SU-DHL-6 (cell line): ENCODE measurements around the gene NPAS3.

ENCODE experiments used
- CTCF ChIP-seq: fragments of 200-600 bp; sonication (generic); IDR thresholded peaks from one replicate; pipeline ENCODE4 v1.5.1; 2017; ENCODE audit warnings: antibody characterized with exemption, mild to moderate bottlenecking, low read length, moderate library complexity; ENCODE audit not compliant: insufficient read depth, poor library complexity, severe bottlenecking
- EZH2phosphoT487 ChIP-seq: fragments of 200-600 bp; sonication (generic), shearing (Covaris generic); conservative IDR thresholded peaks from 2 replicates; pipeline ENCODE4 v1.6.1; 2018; ENCODE audit warnings: mild to moderate bottlenecking, antibody characterized with exemption, low read length, moderate library complexity, mixed read lengths

DNA sequence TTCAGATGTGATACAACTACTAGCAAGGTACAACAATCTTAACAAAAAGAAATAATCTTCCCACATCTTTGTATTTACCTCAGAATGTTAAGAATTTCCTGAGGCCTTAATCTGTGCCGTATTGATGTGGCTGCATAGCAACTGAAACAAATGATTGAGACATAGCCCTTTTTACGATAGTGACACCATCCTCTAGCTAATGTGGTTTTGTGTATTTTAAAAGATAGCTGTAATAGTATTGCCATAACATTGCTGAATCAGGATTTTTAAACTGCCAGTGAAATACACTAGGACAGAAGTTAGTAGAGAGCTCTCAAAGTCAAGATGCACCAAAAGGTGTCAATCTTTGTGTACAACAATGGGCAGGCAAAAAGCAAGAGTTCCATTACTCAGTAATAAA is 11.9 kb downstream of the NPAS3 start:
- TF ChIP-seq CTCF (no peak), EZH2phosphoT487 (no peak)
